HG03060 (cell line): ENCODE measurements around the gene CNTNAP3B.
"Not testable (repeated sequence)": the region's sequence is repeated elsewhere in the genome, so short reads cannot be mapped to it uniquely, and the experiment has no call there.

Experiments used
- ATAC-seq: cut with Tn5 transposase; IDR thresholded peaks from one replicate; pipeline ENCODE4 v1.9.1; 2021; ENCODE audit warnings: low read depth, moderate number of reproducible peaks; ENCODE audit not compliant: unreplicated experiment

CNTNAP3B gene

DNA sequence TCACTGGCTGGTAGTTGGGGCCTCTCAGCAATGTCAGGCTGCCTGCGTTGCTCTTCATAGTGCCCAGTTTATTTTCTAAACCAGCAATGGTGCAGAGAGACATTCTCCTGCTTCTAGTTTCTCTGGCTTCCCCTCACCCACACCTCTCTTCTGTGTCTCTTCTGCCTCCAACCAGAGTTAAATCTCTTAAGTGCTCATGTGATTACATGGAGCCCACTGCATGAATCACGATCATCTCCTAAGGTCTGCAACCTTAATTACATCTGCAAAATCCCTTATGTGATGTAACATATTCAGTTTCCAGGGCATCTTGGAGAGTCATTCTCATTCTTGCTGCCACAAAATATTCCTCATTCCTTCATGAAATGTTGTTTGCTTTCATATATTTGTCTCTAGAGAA lies 149.0 kb downstream of the CNTNAP3B start:
- not testable (repeated sequence) for ATAC-seq

DNA sequence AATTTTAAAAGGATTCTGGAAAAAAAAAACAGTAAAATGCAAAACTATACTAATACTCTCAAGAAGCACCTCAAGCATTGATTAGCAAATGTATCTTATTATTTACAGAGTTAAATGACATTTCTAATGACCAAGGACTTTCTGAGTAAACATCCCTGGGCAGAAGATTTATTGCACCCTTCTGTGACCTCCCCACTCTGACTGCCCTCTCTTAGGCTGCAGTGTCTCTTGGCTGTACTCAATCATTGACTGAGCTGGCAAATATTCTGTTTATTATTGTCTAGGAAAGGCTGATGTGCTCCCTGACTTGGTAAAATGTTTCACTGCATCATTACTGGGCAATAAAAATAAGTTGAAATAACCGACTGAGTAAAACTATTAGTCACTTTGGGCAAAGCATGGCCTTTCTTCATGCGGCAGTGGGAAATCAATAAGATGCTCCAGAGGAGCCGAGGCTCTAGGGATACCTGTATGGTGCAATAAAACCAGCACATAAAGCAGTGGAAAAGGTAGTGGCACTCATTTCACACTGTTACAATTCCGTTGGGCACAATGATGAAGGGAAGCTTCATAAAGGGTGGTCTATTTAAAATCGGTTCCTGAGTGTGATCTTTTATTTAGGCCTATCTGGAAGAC lies 151.1 kb downstream of the CNTNAP3B start:
- not testable (repeated sequence) for ATAC-seq

DNA sequence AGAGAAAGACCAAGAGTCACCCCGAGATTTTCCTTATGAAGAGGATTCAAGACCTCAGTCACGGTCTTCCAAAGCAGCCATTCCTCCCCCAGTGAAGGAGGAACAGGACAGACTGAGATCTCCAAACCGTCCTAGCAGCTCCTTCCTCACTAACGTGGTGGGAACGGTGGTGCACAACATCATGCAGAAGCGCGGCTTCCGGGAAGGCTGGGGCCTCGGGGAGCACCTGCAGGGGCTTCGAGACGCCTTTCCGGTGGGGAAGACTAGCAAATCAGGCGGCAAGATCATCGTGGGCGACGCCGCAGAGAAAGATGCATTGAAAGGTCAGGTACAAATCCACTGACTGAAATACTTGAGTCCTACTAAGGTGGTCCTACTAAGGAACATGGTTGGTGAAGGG lies 154.3 kb downstream of the CNTNAP3B start:
- not testable (repeated sequence) for ATAC-seq

- ATAC-seq, result not testable (repeated sequence)
Measured at GRCh38 chr9:41953007-41953406, 176.2 kb downstream of the CNTNAP3B start.

GRCh38 chr9:41941738-41942137 lies 187.5 kb downstream of the CNTNAP3B start:
- not testable (repeated sequence) for ATAC-seq

DNA sequence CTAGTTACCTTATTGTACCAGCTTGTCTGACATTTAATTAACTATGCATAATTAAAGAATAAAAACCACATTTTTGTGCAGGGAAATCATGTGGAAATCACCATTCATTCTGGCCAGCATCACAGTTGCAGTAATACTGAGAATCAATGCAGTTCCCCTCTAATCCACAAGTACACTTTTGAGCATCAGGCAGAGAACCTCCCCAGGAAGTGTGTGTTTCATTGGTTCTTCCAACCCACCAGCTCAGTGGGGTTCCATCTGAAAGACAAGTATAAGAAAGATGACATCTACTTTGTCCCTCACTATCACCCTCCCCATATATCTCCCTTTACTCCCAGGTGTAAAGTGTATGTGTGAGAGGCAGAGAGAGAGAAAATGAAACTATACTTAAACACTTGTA lies 191.1 kb downstream of the CNTNAP3B start:
- not testable (repeated sequence) for ATAC-seq

GRCh38 chr9:41935727-41936126 lies 193.5 kb downstream of the CNTNAP3B start:
- not testable (repeated sequence) for ATAC-seq

GRCh38 chr9:41929172-41929571 lies 200.1 kb downstream of the CNTNAP3B start:
- not testable (repeated sequence) for ATAC-seq

DNA sequence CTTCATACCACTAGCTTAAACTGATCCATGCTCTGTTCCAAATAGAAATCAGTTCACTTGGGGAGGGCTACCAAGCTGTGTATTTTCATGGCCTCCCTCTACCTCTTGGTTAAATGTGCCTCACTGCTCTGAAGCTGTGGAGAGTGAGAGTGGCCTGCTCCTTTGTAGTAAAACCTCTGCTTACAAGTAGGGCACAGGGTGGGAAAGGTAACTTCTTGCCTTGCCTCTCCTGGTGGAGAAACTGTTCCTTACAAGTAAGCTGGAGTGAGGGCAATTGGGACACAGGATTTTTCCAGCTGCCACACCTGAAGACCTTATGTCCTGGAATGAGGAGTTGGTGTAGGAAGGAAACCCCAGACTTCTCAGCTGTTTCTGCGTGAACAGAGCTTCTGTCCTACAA lies 211.9 kb downstream of the CNTNAP3B start:
- ATAC-seq, result not testable (repeated sequence)

GRCh38 chr9:41905488-41905887 lies 223.7 kb downstream of the CNTNAP3B start:
- not testable (repeated sequence) for ATAC-seq

- not testable (repeated sequence) for ATAC-seq
Measured at GRCh38 chr9:41902762-41903161, 226.5 kb downstream of the CNTNAP3B start.

GRCh38 chr9:41898720-41899343 lies 230.4 kb downstream of the CNTNAP3B start:
- ATAC-seq, result not testable (repeated sequence)

DNA sequence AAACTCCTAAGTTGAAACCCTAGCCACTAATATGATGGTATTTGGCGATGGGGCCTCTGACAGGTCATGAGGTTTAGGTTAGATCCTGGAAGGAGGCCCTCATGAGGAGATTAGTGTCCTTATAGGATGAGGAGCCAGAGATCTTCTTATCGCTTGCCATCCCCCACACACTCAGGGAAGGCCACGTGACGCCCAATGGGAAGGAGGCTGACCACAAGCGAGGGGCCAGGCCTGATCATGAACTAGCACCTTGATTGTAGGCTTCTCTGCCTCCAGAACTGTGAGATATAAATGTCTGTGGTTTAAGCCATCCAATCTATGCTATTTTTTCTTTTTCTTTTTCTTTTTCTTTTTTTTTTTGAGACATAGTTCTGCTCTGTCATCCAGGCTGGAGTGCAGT lies 254.7 kb downstream of the CNTNAP3B start:
- not testable (repeated sequence) for ATAC-seq

- not testable (repeated sequence) for ATAC-seq
Measured at GRCh38 chr9:41855422-41855821, 273.8 kb downstream of the CNTNAP3B start.

DNA sequence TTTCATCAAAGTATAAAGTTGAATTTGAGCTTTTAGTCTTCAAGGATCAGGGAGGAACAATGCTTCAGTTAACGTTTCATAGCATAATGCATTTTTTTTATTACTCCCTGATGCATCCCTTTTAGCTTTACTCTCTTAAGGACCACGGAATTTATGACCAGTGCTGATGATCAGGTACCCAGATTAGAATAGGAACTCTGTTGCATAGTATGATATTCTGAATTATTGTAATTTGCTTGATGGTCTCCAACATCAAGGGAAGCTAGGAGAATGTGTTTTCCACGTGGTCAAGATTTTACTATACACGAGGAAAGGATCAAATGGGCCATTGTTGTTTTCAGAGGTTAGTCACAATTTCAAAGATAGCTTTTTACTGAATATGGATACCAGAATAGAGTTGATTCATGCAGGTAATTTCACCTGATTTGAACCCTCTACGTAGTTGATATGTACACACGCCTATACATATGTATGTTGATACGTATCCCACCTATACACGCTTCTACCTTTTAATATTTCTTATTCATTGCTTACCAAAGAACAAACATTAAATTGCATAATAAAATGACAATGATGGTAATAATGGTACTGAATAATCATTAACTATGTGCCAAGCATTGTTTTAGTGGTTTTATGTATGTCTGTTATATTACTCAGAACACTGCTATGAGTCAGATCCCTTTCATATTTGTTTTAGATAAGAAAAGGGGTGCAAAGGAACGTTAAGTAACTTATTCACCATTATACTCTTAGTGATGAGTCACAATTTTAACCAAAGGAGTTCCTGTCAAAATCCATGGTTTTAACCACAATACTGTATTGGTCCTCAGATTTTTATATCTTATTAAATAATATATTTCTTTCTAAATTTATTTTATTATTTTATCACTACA lies 277.1 kb downstream of the CNTNAP3B start:
- ATAC-seq, result peak; percentile 60

DNA sequence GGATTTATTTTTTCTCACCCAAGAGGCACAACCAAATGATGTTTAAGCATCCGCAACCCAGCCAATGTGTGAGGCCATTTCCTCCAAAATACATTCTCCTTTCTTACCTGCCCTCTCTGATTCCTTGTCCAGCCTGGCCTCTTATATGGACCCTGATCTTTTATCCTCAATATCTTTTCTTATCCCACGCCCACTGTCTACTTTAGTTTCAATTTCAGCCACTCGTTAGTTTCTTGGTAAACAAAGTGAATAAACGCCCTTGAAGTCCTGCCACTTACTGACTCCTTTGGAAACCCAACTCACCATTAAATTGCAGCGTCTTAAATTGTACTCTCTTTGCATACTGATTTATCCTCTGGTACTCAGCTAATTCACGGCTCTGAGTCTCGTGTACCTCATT lies 281.4 kb downstream of the CNTNAP3B start:
- not testable (repeated sequence) for ATAC-seq
